ENCODE data around the gene ABCC4.
"Not testable (repeated sequence)": the region's sequence is repeated elsewhere in the genome, so short reads cannot be mapped to it uniquely, and the experiment has no call there.

ABCC4 gene

DNA sequence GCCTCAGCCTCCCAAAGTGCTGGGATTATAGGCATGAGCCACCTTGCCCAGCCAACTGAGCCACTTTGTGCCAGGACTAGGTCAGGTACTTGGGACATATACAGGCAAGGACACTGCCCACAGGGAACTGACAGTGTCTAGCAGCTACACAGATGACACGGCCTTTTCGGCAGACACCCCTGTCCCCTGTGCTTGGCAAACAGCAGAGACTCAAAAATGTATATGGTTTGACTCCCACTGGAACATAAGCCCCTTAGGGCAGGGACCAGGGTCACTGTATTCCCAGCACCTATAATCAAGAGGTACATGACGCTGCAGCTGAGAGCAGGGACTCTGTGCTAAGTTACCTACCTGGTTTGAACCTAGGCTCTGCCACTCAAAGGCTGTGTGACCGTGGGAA lies 16.8 kb downstream of the ABCC4 start:
- Mint-ChIP-seq H3K4me1 (ENCODE audit: low read depth) (no peaks in the 10 kb centered on the region), H3K4me3 (no peak overlapping the region), H3K27me3 (ENCODE audit: low read depth) (no peaks in the 10 kb centered on the region), H3K9me3 (no peaks in the 10 kb centered on the region), H3K36me3 (ENCODE audit: low read depth) (no peaks in the 10 kb centered on the region), H3K27ac (no peak overlapping the region)
- no peak for DNase-seq (ENCODE audit: low spot score)

DNA sequence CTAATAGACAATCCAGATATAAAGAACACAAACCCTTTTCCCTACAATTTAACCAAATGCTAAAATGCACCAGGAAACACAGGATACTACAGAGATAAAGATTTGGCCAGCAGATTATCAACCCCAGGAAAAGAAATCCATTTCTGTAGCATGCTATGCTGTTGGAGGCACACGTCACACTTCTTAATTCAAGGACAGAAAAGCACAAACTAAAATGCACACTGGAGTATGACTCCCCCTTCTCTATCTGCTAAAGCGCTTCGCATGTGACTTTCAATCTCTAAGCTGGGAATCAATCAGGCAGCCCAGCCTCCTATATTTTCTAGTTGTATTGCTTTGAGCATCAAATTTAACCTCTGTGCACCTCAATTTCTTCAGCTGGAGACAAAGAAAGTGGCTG lies 22.2 kb downstream of the ABCC4 start:
- Mint-ChIP-seq H3K4me1 (ENCODE audit: low read depth) (no peaks in the 10 kb centered on the region), H3K9me3 (no peaks in the 10 kb centered on the region), H3K27ac (no peak overlapping the region), H3K27me3 (ENCODE audit: low read depth) (no peaks in the 10 kb centered on the region), H3K4me3 (no peak overlapping the region), H3K36me3 (ENCODE audit: low read depth) (no peaks in the 10 kb centered on the region)
- no peak for DNase-seq (ENCODE audit: low spot score)

DNA sequence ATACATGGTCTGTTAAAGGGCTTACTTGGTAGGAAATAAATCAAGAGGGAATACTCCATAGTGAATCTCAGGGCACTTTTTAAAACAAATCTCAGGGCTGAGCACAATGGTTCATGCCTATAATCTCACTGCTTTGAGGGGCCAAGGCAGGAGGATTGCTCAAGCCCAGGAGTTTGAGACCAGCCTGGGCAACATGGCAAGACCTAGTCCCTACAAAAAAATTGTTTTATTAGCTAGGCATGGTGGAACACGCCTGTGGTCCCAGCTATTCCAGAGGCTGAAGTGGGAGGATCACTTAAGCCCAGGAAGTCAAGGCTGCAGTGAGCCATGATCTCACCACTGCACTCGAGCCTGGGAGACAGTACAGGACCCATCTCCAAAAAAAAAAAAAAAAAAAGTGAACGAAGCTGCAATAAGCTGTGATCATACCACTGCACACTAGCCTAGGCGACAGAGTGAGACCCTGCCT lies 25.2 kb downstream of the ABCC4 start:
- H3K9me3 Mint-ChIP-seq, result no peaks in the 10 kb centered on the region
- DNase-seq (ENCODE audit: low spot score), result no peak
- no peaks in the 10 kb centered on the region for H3K27me3 Mint-ChIP-seq (ENCODE audit: low read depth)
- H3K27ac Mint-ChIP-seq, result no peak overlapping the region
- H3K4me1 Mint-ChIP-seq (ENCODE audit: low read depth), result no peaks in the 10 kb centered on the region
- no peak overlapping the region for H3K4me3 Mint-ChIP-seq
- no peaks in the 10 kb centered on the region for H3K36me3 Mint-ChIP-seq (ENCODE audit: low read depth)

DNA sequence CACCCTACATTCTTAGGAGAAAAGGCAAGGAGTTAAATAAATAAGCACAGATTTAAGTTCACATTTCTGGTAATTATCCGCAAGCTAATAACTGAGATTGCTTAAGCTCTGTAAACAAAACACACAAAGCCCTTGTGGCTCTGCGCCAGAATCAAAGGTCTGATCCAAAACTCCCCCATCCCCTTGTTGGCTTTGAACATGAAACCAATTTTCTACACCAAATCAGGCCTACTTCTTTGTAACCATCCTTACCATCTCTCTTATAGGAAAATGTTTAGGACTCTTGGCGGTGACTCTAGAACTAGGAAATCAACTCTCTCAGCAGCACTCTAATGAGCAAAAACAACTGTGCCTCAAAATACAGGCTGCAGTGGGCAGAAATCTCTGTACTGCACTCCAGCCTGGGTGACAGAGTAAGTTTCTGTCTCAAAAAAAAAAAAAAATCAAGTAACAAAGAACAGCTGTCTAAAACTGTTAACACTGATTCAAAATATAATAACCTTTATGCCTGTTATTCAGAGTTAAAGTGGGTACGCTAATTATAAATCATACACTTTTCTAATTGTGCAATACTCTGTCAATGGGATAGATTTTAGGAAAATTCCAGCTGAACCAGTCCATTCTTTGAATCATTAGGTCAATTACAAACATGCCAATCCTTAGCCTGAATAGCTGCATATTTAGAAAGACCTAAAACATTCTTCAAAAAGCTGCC lies 25.8 kb downstream of the ABCC4 start:
- DNase-seq (ENCODE audit: low spot score), result no peak
- Mint-ChIP-seq H3K4me3 (no peak overlapping the region), H3K9me3 (no peaks in the 10 kb centered on the region), H3K27ac (no peak overlapping the region), H3K27me3 (ENCODE audit: low read depth) (no peaks in the 10 kb centered on the region), H3K4me1 (ENCODE audit: low read depth) (no peaks in the 10 kb centered on the region), H3K36me3 (ENCODE audit: low read depth) (no peaks in the 10 kb centered on the region)

DNA sequence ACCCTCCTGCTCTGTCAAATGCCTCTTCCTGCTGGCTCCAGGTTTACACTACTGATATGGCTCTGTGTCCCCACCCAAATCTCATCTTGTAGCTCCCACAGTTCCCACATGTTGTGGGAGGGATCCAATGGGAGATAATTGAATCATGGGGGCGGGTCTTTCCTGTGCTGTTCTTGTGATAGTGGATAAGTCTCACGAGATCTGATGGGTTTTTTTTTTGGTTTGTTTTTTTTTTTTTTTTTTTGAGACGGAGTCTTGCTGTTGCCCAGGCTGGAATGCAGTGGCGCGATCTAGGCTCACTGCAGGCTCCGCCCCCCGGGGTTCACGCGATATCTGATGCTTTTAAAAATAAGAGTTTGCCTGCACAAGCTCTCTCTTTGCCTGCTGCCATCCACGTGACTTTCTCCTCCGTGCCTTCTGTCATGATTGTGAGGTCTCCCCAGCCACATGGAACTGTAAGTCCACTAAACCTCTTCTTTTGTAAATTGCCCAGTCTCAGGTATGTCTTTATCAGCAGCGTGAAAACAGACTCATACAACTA lies 27.6 kb downstream of the ABCC4 start:
- H3K4me3 Mint-ChIP-seq; H3K27me3 Mint-ChIP-seq (ENCODE audit: low read depth); H3K36me3 Mint-ChIP-seq (ENCODE audit: low read depth); H3K27ac Mint-ChIP-seq; H3K4me1 Mint-ChIP-seq (ENCODE audit: low read depth); H3K9me3 Mint-ChIP-seq; DNase-seq (ENCODE audit: low spot score): not testable (repeated sequence)

DNA sequence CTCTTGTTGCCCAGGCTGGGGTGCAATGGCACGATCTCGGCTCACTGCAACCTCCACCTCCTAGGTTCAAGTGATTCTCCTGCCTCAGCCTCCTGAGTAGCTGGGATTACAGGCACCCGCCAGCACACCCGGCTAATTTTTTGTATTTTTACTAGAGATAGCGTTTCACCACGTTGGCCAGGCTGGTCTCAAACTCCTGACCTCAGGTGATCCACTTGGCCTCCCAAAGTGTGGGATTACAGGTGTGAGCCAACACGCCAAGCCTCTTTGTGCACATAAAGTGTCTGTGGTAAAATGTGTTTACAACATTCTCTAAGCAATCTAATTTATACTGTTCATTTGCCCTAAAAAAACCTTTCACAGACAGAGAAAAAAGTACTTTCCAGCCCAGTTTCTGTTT lies 29.2 kb downstream of the ABCC4 start:
- not testable (repeated sequence) for H3K9me3 Mint-ChIP-seq; H3K4me1 Mint-ChIP-seq (ENCODE audit: low read depth); H3K27ac Mint-ChIP-seq; H3K27me3 Mint-ChIP-seq (ENCODE audit: low read depth); H3K36me3 Mint-ChIP-seq (ENCODE audit: low read depth); H3K4me3 Mint-ChIP-seq; DNase-seq (ENCODE audit: low spot score)

DNA sequence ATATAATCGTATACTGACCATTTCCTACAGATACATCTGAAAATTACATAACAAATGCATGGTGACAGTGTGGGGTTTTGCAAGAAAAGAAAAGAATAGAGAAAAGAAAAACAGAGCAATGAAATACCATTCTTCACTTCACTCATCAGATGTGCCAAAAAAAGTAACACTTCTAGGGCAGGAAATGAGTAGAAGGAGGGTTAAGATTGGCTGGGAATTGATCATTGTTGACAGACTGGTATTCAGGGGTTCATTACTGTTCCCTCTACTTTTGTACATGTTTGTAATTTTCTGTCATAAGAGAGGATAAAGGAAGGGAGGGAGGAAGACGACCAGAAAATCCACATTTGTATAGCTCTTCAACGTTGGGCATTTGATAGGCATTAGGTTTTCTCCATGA lies 31.5 kb downstream of the ABCC4 start:
- Mint-ChIP-seq H3K36me3 (ENCODE audit: low read depth) (peaks cover 9% of the 10 kb centered on the region), H3K27ac (no peak overlapping the region), H3K27me3 (ENCODE audit: low read depth) (no peaks in the 10 kb centered on the region), H3K4me1 (ENCODE audit: low read depth) (peaks cover 3% of the 10 kb centered on the region), H3K4me3 (no peak overlapping the region), H3K9me3 (peaks cover 4% of the 10 kb centered on the region)
- no peak for DNase-seq (ENCODE audit: low spot score)

DNA sequence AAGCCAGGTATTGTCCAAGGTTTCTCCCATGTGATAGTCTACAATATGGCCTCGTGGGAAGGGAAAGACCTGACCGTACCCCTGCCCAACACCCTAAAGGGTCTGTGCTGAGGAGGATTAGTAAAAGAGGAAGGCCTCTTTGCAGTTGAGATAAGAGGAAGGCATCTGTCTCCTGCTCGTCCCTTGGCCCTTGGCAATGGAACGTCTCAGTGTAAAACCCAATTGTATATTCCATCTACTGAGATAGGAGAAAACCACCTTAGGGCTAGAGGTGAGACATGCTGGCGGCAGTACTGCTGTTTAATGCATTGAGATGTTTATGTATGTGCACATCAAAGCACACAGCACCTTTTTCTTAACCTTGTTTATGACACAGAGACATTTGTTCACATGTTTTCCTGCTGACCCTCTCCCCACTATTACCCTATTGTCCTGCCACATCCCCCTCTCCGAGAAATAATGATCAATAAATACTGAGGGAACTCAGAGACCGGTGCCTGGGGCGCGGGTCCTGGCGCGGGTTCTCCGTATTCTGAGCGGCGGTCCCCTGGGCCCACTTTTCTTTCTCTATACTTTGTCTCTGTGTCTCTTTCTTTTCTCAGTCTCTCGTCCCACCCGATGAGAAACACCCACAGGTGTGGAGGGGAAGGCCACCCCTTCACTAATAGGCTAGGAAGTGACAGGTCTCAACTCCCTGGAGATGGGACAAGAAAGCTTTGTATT lies 32.7 kb downstream of the ABCC4 start:
- not testable (repeated sequence) for H3K27me3 Mint-ChIP-seq (ENCODE audit: low read depth); DNase-seq (ENCODE audit: low spot score); H3K4me3 Mint-ChIP-seq; H3K27ac Mint-ChIP-seq; H3K9me3 Mint-ChIP-seq; H3K4me1 Mint-ChIP-seq (ENCODE audit: low read depth)
- H3K36me3 Mint-ChIP-seq (ENCODE audit: low read depth), result peaks cover 11% of the 10 kb centered on the region

DNA sequence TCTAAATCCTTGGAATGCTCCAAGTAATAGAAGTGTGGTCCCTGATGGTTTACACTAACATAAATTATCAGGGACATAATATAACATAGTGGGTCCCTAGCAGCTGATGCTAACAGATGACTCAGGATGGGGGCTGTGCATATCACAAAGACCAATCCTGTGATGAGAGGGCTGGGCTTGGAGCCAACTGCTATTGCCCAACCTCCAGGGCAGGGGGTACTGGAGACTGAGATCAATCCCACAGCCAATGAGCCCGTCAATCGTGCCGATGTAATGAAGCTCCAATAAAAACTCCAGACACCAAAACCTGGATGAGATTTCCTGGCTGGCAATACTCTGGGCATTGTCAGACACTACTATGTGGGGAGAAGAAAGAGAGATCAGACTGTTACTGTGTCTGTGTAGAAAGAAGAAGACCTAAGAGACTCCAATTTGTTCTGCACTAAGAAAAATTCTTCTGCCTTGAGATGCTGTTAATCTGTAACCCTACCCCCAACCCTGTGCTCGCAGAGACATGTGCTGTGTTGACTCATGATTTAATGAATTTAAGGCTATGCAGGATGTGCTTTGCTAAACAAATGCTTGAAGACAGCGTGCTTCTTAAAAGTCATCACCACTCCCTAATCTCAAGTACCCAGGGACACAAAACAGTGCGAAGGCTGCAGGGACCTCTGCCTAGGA lies 33.4 kb downstream of the ABCC4 start:
- no peak overlapping the region for H3K4me3 Mint-ChIP-seq
- H3K9me3 Mint-ChIP-seq, result peaks cover 4% of the 10 kb centered on the region
- H3K27me3 Mint-ChIP-seq (ENCODE audit: low read depth), result no peaks in the 10 kb centered on the region
- H3K4me1 Mint-ChIP-seq (ENCODE audit: low read depth), result peaks cover 3% of the 10 kb centered on the region
- no peak for DNase-seq (ENCODE audit: low spot score)
- no peak overlapping the region for H3K27ac Mint-ChIP-seq
- H3K36me3 Mint-ChIP-seq (ENCODE audit: low read depth), result peaks cover 11% of the 10 kb centered on the region

DNA sequence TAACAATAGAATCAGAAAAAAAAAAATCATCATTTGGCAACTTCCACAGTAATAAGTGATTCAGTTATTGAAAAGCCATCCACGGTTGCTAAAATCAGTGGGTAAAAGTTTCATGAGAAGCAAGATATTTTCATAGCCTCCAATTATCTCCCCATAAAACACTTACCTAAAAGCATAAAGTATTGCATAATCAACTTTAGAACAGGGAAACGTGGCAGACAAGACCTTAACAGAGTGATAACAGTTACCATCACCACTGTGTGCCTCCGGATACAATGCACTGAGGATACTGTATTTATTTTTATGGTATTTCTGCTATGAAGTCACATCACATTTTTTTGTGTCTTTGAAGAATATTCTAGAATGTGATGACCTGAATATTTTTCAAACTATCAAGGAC lies 37.0 kb downstream of the ABCC4 start:
- no peaks in the 10 kb centered on the region for H3K4me1 Mint-ChIP-seq (ENCODE audit: low read depth)
- H3K9me3 Mint-ChIP-seq, result peaks cover 4% of the 10 kb centered on the region
- no peak overlapping the region for H3K4me3 Mint-ChIP-seq
- H3K36me3 Mint-ChIP-seq (ENCODE audit: low read depth), result peaks cover 11% of the 10 kb centered on the region
- DNase-seq (ENCODE audit: low spot score), result no peak
- H3K27me3 Mint-ChIP-seq (ENCODE audit: low read depth), result no peaks in the 10 kb centered on the region
- no peak overlapping the region for H3K27ac Mint-ChIP-seq

DNA sequence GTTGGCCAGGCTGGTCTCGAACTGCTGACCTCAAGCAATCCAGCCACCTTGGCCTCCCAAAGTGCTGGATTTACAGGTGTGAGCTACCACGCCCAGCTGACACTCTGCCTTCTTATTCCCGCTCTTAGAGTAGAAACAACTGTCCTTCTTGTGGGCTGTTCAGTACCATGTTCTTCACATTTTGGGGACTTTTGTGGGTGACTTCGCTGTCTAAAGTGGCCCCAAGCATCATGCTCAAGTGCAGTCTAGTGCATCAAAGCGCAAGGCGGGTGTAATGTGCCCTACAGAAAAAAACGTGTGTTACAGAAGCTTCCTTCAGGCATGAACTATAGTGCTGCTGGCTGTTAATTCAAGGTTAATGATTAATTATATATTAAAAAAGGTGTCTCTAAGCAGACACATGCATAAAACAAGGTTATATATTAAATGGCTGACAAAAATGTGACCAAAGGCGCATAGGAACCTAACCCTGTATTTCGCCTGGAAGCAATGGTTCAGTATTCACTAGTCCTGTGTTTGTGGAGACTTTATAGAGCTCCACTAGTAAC lies 38.3 kb downstream of the ABCC4 start:
- DNase-seq (ENCODE audit: low spot score), result no peak
- Mint-ChIP-seq H3K9me3 (peaks cover 4% of the 10 kb centered on the region), H3K27me3 (ENCODE audit: low read depth) (no peaks in the 10 kb centered on the region)

DNA sequence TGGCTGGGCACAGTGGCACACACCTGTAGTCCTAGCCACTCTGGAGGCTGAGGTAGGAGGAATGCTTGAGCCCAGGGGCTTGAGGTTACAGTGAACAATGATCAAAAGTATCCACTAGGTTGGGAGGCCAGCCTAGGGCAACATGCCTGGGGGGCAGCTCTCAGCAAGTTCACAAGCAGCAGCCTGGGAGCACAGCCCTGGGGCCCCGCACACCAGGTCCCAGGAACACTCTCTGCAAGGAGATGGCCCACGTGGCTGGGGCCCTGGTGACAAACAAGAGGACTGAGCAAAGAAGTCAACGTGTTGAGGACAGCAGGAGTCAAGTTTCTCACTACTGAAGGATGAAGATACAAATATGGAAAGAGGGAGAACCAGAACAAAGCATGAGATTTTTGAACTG lies 39.3 kb downstream of the ABCC4 start:
- Mint-ChIP-seq H3K9me3 (peaks cover 4% of the 10 kb centered on the region), H3K4me1 (ENCODE audit: low read depth) (no peaks in the 10 kb centered on the region), H3K36me3 (ENCODE audit: low read depth) (peaks cover 6% of the 10 kb centered on the region), H3K27ac (no peak overlapping the region), H3K27me3 (ENCODE audit: low read depth) (no peaks in the 10 kb centered on the region), H3K4me3 (no peak overlapping the region)
- DNase-seq (ENCODE audit: low spot score), result no peak

More for the DNA sequence above, 38.3 kb downstream of the ABCC4 start:
- Mint-ChIP-seq H3K4me3 (no peak overlapping the region), H3K4me1 (ENCODE audit: low read depth) (no peaks in the 10 kb centered on the region), H3K36me3 (ENCODE audit: low read depth) (peaks cover 11% of the 10 kb centered on the region), H3K27ac (no peak overlapping the region)

DNA sequence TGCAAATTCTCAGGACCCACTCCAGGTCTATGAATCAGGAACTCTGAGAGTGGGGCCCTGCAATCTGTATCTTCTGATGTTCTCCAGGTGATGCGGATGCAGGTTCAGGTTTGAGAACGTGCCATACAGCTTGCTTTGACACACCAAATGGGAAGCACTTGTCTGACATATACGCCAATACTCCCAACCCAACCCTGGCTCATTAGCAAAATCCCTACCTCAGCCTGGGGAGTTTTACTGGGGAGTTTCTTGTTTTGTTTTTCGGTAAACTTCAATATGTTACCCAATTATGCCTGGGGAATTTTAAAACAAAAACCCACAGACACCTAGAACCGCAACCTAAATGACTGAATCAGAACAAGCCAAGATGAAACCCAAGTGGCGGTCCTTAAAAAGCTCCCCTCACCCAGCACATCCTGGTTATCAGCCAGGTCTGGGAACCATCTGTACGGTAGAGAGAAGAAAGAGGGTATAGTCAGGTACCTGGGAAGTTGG lies 41.2 kb downstream of the ABCC4 start:
- no peaks in the 10 kb centered on the region for H3K9me3 Mint-ChIP-seq
- no peak overlapping the region for H3K27ac Mint-ChIP-seq
- DNase-seq (ENCODE audit: low spot score), result no peak
- H3K36me3 Mint-ChIP-seq (ENCODE audit: low read depth), result peaks cover 2% of the 10 kb centered on the region
- H3K4me1 Mint-ChIP-seq (ENCODE audit: low read depth), result no peaks in the 10 kb centered on the region
- no peaks in the 10 kb centered on the region for H3K27me3 Mint-ChIP-seq (ENCODE audit: low read depth)
- H3K4me3 Mint-ChIP-seq, result no peak overlapping the region

All from T-helper 2 cell treated with Interferon-gamma antibody and Interleukin-4, amounts not matched to agents 5 μg/mL and 100 μg/mL, for 36 hours (primary cell).